Astrocyte of the cerebellum (primary cell): ENCODE measurements around the gene RAB7A.
"Not testable (repeated sequence)": the region's sequence is repeated elsewhere in the genome, so short reads cannot be mapped to it uniquely, and the experiment has no call there.

Experiments used
- DNase-seq: peaks from one replicate; pipeline ENCODE4 v3.0.0-alpha.2; 2011; ENCODE audit warnings: low read depth
- H3K4me3 ChIP-seq: 2 replicates; pipeline ENCODE4 v1.5.1; 2011; ENCODE audit warnings: mild to moderate bottlenecking, low read depth, low read length, moderate library complexity
- in situ Hi-C: cut with HindIII; loops from 2 replicates; pipeline ENCODE4 v1.10.0; 2017; ENCODE audit warnings: low sequenced_read_pairs
- TF ChIP-seq, protein P1 (sequence below): IDR thresholded peaks from 2 replicates; pipeline ENCODE4 v1.5.1; 2012; ENCODE audit warnings: low read length, low read depth, moderate library complexity, mild to moderate bottlenecking; ENCODE audit errors: missing control alignments

Gene RAB7A

DNA sequence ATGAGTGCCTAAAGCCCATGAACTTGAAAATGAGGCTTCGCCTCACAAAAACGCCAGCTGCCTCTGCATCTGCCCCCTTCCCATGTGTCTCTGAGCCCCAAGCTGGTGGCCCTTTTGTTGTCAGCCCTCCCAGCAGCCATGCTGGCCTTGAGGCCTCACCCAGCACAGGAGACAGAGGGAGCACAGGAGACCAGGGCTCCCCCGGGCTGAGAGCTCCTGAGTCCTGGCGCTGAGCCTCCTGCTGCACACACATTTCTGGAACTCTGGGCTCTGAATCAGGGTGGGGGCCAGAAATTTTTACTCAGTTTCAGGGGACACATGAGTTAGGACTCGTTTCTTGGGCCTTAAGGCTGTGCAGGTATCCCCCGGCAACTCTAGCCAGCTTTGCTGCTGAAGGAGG is 97.0 kb downstream of the RAB7A start:
- TF ChIP-seq, protein P1, sequence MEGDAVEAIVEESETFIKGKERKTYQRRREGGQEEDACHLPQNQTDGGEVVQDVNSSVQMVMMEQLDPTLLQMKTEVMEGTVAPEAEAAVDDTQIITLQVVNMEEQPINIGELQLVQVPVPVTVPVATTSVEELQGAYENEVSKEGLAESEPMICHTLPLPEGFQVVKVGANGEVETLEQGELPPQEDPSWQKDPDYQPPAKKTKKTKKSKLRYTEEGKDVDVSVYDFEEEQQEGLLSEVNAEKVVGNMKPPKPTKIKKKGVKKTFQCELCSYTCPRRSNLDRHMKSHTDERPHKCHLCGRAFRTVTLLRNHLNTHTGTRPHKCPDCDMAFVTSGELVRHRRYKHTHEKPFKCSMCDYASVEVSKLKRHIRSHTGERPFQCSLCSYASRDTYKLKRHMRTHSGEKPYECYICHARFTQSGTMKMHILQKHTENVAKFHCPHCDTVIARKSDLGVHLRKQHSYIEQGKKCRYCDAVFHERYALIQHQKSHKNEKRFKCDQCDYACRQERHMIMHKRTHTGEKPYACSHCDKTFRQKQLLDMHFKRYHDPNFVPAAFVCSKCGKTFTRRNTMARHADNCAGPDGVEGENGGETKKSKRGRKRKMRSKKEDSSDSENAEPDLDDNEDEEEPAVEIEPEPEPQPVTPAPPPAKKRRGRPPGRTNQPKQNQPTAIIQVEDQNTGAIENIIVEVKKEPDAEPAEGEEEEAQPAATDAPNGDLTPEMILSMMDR: no peak
- no peak for DNase-seq
- no peak overlapping the region for H3K4me3 ChIP-seq
- in situ Hi-C loops: loop anchor here (5.0 kb wide), 1 partner anchor 51 kb away; no protein-coding TSS in a partner anchor

- DNase-seq: no peak
- H3K4me3 ChIP-seq: no peak overlapping the region
- TF ChIP-seq, protein P1: no peak
- in situ Hi-C loops: loop anchor here (5.0 kb wide), 1 partner anchor 51 kb away; no protein-coding TSS in a partner anchor
These were observed 97.6 kb downstream of the RAB7A start for GRCh38 chr3:128823631-128824030.

GRCh38 chr3:128824132-128824850 is 98.3 kb downstream of the RAB7A start:
- TF ChIP-seq, protein P1: no peak
- in situ Hi-C loops: loop anchor here (5.0 kb wide), 1 partner anchor 52 kb away; no protein-coding TSS in a partner anchor
- DNase-seq: no peak
- no peak overlapping the region for H3K4me3 ChIP-seq

GRCh38 chr3:128825117-128825725 is 99.2 kb downstream of the RAB7A start:
- TF ChIP-seq, protein P1: no peak
- no peak for DNase-seq
- H3K4me3 ChIP-seq: no peak overlapping the region
- in situ Hi-C loops: no loop called here

- H3K4me3 ChIP-seq, in situ Hi-C loops: not testable (repeated sequence)
These were observed 103.1 kb downstream of the RAB7A start for GRCh38 chr3:128829087-128829486.

DNA sequence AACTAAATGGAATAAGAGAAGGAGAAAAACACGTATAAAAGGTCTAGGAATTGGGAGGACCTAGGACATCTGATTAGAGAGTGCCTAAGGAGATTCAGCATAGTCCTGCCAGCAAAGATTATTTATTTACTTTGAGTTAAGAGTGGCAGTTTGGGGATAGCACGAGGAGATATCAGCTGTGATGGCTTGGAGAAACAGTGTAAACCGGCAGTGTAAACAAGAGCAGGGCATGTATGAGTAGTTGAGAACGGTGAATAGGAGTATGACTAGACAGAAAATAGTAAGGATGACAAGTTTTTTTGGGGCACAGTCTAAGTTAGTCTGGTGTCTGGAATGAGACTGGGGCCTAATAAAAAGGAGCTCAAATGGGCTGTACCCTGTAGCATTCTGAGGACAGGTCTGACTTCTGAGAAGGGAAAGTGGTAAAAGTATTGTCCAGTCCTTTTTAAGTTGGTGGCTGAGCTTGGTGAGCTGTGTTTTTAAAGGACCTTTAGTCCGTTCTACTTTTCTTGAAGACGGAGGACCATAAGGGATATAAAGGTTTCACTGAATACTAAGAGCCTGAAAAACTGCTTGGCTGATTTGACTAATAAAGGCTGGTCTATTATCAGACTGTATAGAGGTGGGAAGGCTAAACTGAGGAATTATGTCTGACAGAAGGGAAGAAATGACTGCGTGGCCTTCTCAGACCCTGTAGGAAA is 104.1 kb downstream of the RAB7A start:
- DNase-seq, H3K4me3 ChIP-seq, in situ Hi-C loops: not testable (repeated sequence)

More at GRCh38 chr3:128829087-128829486, 103.1 kb downstream of the RAB7A start:
- DNase-seq: not testable (repeated sequence)

DNA sequence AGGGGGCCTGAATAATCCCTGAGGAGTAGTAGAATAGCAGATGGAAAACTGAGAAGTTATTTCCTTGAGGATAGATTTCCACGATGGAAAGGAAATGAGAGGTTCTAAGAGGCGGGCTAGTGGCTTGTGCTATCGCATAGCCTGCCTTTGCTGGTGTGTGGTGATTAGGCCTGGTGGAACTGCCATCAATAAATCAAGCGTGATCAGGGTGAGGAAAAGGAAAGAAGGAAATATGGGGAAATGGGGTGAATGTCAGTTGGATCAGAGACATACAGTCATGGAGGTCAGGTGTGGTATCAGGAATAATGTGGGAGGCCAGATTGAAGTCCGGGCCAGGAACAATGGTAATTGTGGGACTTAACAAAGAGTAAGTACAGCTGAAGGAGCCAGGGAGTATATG is 104.8 kb downstream of the RAB7A start:
- H3K4me3 ChIP-seq, DNase-seq, in situ Hi-C loops: not testable (repeated sequence)

GRCh38 chr3:128832979-128833378 is 107.0 kb downstream of the RAB7A start:
- in situ Hi-C loops, H3K4me3 ChIP-seq, DNase-seq: not testable (repeated sequence)
